Thyroid gland (tissue), 4 donors: ENCODE measurements around the gene PITRM1.

Experiments
- CTCF ChIP-seq, 6 experiments: fragments of 200-600 bp in 3 of 6; fragments of 450-650 bp in 3 of 6; sonication (generic) in 3 of 6; IDR thresholded peaks; one replicate each; pipeline ENCODE4 v1.5.1; 2016 to 2019; ENCODE audit warnings: antibody characterized with exemption in 6 of 6, mild to moderate bottlenecking in 2 of 6, inconsistent platforms in 1 of 6, moderate library complexity in 1 of 6
- POLR2A ChIP-seq, 2 donors: fragments of 450-650 bp; IDR thresholded peaks; one replicate each; pipeline ENCODE4 v1.6.1; 2017; ENCODE audit warnings: antibody characterized with exemption in 2 of 2, mild to moderate bottlenecking in 2 of 2, moderate library complexity in 1 of 2

- no peak for TF ChIP-seq CTCF (IDR thresholded peaks at IDR 0.05)
- no peak for TF ChIP-seq POLR2A (IDR thresholded peaks at IDR 0.05)
Observed at GRCh38 chr10:3165196-3165595, 7.4 kb downstream of the PITRM1 start.
